HG02610 (cell line): ENCODE data around the gene EDEM3.
"Not testable (repeated sequence)": the region's sequence is repeated elsewhere in the genome, so short reads cannot be mapped to it uniquely, and the experiment has no call there.

Experiments used
- ATAC-seq: cut with Tn5 transposase; IDR thresholded peaks from one replicate; pipeline ENCODE4 v1.9.1; 2021; ENCODE audit warnings: mild to moderate bottlenecking, moderate library complexity; ENCODE audit not compliant: unreplicated experiment

The EDEM3 gene

GRCh38 chr1:184680611-184681225, 73.9 kb downstream of the EDEM3 start:
- not testable (repeated sequence) for ATAC-seq

- not testable (repeated sequence) for ATAC-seq
These were observed 75.2 kb downstream of the EDEM3 start for GRCh38 chr1:184679472-184679871.

DNA sequence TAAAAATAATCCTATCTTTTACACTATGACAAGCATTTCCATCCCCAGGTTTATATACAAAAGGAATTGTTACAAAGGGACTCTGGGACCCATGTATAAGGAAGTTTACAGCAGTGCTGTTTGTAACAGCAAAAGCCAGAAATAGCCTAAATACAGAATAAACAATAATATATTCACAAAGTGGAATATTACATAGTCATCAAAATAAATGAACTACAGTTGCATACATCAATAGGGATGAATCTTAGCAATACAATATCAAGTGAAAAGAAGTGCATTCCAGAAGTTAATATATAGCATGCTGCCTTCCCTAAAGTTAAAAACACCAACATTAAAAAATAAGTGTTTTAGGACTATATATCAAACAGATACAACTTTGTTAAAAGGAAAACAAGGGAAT, 77.3 kb downstream of the EDEM3 start:
- ATAC-seq = no peak

- no peak for ATAC-seq
These were observed 81.4 kb downstream of the EDEM3 start for GRCh38 chr1:184673305-184673704.

- no peak for ATAC-seq
These were observed 82.5 kb downstream of the EDEM3 start for GRCh38 chr1:184672013-184672726.

DNA sequence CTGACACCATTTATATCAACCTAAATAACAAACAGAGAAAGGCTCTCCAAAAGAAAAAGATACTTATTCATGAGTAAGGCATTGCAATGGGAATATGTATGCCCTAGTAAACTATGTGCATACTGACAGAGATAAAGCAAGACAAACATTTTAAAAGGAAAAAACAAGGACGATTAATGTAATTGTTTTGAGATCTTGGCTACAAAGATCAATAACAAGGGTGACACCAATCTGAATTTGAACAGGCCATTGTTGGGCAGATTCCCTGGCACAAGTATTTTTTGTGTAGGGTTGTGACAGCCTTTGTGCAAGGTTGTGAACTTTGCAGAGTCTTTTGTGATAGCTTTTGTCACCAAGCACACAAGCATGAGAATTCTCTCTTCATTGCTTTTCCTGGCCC, 85.3 kb downstream of the EDEM3 start:
- no peak for ATAC-seq

GRCh38 chr1:184665360-184665759, 89.3 kb downstream of the EDEM3 start:
- ATAC-seq = no peak

GRCh38 chr1:184664661-184665060, 90.0 kb downstream of the EDEM3 start:
- ATAC-seq = no peak

DNA sequence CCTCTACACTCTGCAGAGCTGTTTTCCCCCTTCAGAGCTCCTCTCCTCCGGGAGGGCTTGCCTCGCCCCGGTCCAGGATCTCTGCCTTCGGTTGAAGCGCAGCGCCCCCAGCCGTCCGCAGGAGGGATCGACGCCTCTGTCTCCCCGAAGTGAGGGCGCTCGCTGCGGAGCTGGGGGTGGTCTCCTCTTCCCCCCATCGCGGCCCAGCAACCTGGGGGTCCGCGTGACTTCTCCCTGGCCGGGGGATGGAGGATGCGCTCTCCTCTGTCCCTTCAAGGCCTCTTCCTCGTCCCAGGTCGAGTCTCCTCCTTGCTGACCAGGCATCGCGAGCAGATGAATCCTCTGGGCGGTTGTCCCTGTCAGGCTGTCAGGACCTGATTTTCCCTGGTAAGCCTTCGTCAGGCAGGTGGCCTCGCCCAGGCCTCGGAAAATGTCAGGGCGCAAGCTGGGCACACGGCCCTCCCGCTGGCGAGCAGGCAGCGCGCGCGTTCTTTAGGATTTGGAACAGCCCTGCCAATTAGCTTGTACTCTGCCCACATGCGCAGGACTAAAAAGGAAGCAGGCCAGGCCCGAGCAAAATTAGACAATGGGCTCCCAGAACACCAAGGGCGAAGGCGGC, 90.5 kb downstream of the EDEM3 start:
- ATAC-seq = no peak

DNA sequence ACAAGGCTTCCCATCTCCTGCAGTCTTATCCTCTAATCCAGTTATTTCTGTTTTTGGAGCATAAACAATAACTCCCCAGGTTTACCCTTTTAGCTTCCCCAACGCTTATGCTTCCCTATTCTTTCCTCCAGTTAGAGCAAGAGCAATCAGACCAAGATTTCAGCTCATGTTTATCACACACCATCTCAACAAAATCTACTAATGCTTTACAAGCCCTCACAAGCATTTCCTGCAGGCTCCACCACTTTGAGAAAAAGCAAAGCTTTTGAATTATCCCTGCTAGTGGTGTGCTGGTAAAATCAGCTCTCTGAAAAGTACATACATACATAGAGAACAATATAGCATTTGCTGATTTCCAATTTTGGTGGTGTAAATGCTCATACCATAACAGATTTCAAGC, 92.9 kb downstream of the EDEM3 start:
- no peak for ATAC-seq

GRCh38 chr1:184660462-184661191, 94.0 kb downstream of the EDEM3 start:
- ATAC-seq = no peak

- no peak for ATAC-seq
These were observed 96.6 kb downstream of the EDEM3 start for GRCh38 chr1:184658055-184658454.

- ATAC-seq = no peak
These were observed 98.4 kb downstream of the EDEM3 start for GRCh38 chr1:184656221-184656620.

DNA sequence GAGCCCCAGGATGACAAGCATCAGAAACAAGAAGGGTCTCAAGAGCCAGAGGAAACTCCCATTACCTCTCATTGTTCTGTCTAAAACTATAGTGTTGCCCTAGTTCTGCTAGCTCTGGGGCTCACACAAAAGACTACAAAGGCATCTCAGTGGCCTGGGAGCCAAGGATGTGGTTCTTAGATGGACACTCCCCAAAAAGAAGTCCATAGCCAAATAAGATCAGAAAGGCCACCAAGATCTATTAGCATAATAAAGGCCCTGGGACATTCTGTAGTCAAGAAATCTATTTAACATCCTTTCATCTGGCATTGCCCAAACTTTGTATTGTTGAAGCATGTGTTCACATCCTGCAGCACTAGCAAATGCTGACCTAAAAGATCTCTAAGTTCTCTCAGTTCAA, 99.5 kb downstream of the EDEM3 start:
- no peak for ATAC-seq

DNA sequence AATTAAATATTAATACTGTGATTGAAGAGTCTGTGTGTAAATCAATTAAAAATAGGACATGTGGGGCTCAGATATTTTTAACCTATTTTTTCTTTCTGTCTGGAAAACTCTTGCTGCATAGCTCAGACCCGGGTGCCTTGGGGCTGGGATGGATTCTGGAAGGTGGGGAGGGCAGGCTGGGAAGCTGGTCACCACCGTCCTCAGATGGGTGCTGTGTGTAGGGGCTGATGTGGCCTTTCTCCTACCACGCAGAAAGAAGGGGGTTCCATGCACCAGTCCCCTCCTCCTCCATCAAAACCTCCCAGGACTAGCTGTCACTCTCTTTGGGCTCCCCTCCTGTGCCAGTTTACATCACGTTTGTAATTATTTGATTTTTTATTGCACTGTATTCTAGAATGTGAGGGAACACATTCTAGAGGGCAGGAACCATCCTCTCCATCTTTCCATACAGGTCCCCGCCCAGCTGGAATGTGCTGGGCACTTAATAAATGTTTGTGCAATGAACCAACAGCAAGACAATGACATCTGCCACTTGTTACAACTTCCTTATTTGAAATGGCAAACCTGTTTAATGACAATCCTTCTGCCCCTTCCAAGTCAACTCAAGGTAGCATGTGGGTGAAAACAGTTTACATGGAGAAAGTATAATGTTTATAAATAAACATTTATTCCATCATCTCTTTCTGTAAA, 104.3 kb downstream of the EDEM3 start:
- ATAC-seq = no peak

GRCh38 chr1:184649451-184649888, 105.2 kb downstream of the EDEM3 start:
- ATAC-seq = peak; percentile 92

- ATAC-seq = no peak
These were observed 105.8 kb downstream of the EDEM3 start for GRCh38 chr1:184648856-184649201.

DNA sequence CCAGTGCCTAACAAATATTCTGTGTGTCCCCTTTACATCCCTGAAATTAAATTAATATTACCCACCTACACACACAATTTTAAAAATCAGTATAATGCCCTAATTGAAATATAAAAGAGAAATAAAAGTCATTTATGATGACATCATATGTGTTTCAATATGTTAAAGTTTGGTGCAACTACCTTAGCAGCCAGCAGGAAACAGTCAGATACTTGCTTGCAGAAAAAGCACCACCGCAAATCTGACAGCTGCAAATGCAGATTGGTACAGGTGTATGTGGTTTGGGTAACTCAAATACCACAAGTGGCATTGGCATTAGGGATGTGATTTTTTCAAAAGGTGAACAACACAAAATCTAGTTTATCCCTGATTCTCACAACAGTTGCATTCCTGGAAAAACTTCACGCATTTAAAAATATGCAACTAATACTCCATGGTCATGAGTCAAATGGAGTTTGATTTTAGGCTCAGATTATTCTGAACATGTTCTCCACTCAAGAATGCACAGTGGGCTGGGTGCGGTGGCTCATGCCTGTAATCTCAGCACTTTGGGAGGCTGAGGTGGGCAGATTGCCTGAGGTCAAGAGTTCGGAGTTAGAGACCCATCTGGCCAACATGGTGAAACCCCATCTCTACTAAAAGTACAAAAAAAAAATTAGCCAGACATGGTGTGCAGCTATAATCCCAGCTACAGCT, 106.3 kb downstream of the EDEM3 start:
- no peak for ATAC-seq

- ATAC-seq = no peak
These were observed 107.2 kb downstream of the EDEM3 start for GRCh38 chr1:184647471-184647870.

DNA sequence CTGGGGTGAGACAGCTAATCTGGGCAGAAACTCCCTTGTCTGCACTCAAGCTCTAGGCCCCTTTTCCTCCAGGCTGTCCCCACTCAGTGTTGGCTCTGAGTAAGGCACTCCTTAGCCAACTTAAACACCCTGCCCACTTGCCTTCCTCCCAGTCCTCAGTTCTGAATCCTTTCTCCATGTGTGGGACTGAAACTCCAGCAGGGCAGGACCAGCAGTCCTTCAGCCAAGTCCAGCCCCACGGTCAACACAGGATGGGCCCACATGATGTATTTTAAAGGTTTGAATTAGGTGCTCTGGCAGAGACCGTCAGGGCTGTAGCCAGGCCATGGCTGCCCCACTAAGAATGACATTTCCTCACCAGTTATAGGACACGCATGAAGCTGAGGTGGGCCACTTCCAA, 107.8 kb downstream of the EDEM3 start:
- no peak for ATAC-seq
